Measurements from ENCODE around the gene SUSD6. TPM values are rescaled to one million over a fixed set of nuclear protein-coding genes. Genes with fewer than 3 reads are reported as not detected.
A peak's percentile ranks its signal among the peaks of the same experiment; 100 is the strongest.

SUSD6 gene
- total RNA-seq, 2 experiments from 2014 or later, result 23.1 to 43.6 TPM

- H3K4me3 ChIP-seq (ENCODE audit: low read depth, low read length, poor library complexity, severe bottlenecking), result no peak overlapping the region
- BruUV-seq (replicated peaks), result no TSS peak
- H3K4me2 ChIP-seq (ENCODE audit: low read length), result no peak overlapping the region
- no peak overlapping the region for H2AFZ ChIP-seq (ENCODE audit: low read length)
- H3K27ac ChIP-seq (ENCODE audit: low read depth, low read length, poor library complexity, severe bottlenecking), result no peak overlapping the region
- intact Hi-C loops (cut with micrococcal nuclease; ENCODE audit: unreplicated experiment), result no loop called here
- POLR2A ChIA-PET, result interaction anchor here (1.4 kb wide), 1 partner anchor 100 kb away, joined by 3 read pairs; no protein-coding TSS in a partner anchor
- no peaks in the 10 kb centered on the region for H3K9me3 ChIP-seq (ENCODE audit: low read length)
- H3K36me3 ChIP-seq (ENCODE audit: insufficient read depth, low read length), result no peaks in the 10 kb centered on the region
- H3K4me1 ChIP-seq (ENCODE audit: insufficient read depth, low read length, poor library complexity, severe bottlenecking), result peaks cover 32% of the 10 kb centered on the region
- no peak for TF ChIP-seq EZH2phosphoT487 (IDR thresholded peaks at IDR 0.05; ENCODE audit: borderline replicate concordance, low read depth, low read length)
- no peaks in the 10 kb centered on the region for H4K20me1 ChIP-seq (ENCODE audit: insufficient read depth, low read length)
- H3K9me2 ChIP-seq (ENCODE audit: insufficient read depth, low read length), result no peaks in the 10 kb centered on the region
- peaks cover 6% of the 10 kb centered on the region; the same call in 1 of the 2 replicates for H3K79me2 ChIP-seq (ENCODE audit: insufficient read depth, low read depth, low read length)
- CTCF ChIA-PET (ENCODE audit: unreplicated experiment), result interaction anchor here (1.0 to 1.4 kb wide), 2 partner anchors 21 to 121 kb away, joined by 3 read pairs; no protein-coding TSS in a partner anchor
- no peak for DNase-seq (ENCODE audit: low spot score)
Observed at GRCh38 chr14:69606258-69607184, 4.9 kb upstream of the SUSD6 start.

GRCh38 chr14:69610020-69610873 lies 1.1 kb upstream of the SUSD6 start:
- Histone ChIP-seq H3K9me3 (ENCODE audit: low read length) (no peaks in the 10 kb centered on the region), H4K20me1 (ENCODE audit: insufficient read depth, low read length) (no peaks in the 10 kb centered on the region; the same call in 1 of the 2 replicates), H3K36me3 (ENCODE audit: insufficient read depth, low read length) (peaks cover 19% of the 10 kb centered on the region; the same call in 1 of the 2 replicates), H3K9me2 (ENCODE audit: insufficient read depth, low read length) (no peaks in the 10 kb centered on the region), H2AFZ (ENCODE audit: low read length) (peak overlapping the region; percentile 77), H3K79me2 (ENCODE audit: insufficient read depth, low read depth, low read length) (peaks cover 30% of the 10 kb centered on the region), H3K4me3 (ENCODE audit: low read depth, low read length, poor library complexity, severe bottlenecking) (peak overlapping the region; percentile 69), H3K4me2 (ENCODE audit: low read length) (peak overlapping the region; percentile 95), H3K4me1 (ENCODE audit: insufficient read depth, low read length, poor library complexity, severe bottlenecking) (peaks cover 53% of the 10 kb centered on the region), H3K27ac (ENCODE audit: low read depth, low read length, poor library complexity, severe bottlenecking) (peak overlapping the region; percentile 92)
- TF ChIP-seq EZH2phosphoT487 (IDR thresholded peaks at IDR 0.05; ENCODE audit: borderline replicate concordance, low read depth, low read length) (no peak), CTCF (conservative IDR thresholded peaks at IDR 0.05; ENCODE audit: low read length) (no peak)
- BruUV-seq (replicated peaks), result no TSS peak
- DNase-seq (ENCODE audit: low spot score), result peak; percentile 49
- POLR2A ChIA-PET, result interaction anchor here (0.6 to 1.2 kb wide), 4 partner anchors 13 to 54 kb away, joined by 3 to 5 read pairs (median 3); no protein-coding TSS in a partner anchor
- CTCF ChIA-PET (ENCODE audit: unreplicated experiment), result no interaction called here
- intact Hi-C loops (cut with micrococcal nuclease; ENCODE audit: unreplicated experiment), result loop anchor here (5.0 to 10.0 kb wide), 5 partner anchors 157 to 1195 kb away; partner anchors contain the start of genes MAP3K9, SRSF5, TTC9 and ZFP36L1

GRCh38 chr14:69610874-69611171 lies 573 bp upstream of the SUSD6 start:
- Histone ChIP-seq H3K9me3 (ENCODE audit: low read length) (no peaks in the 10 kb centered on the region), H3K79me2 (ENCODE audit: insufficient read depth, low read depth, low read length) (peaks cover 34% of the 10 kb centered on the region), H2AFZ (ENCODE audit: low read length) (peak overlapping the region; percentile 77; the same call in 1 of the 2 replicates), H3K27ac (ENCODE audit: low read depth, low read length, poor library complexity, severe bottlenecking) (peak overlapping the region; percentile 92), H3K4me2 (ENCODE audit: low read length) (peak overlapping the region; percentile 95), H4K20me1 (ENCODE audit: insufficient read depth, low read length) (peaks cover under 1% of the 10 kb centered on the region; the same call in 1 of the 2 replicates), H3K4me1 (ENCODE audit: insufficient read depth, low read length, poor library complexity, severe bottlenecking) (peaks cover 58% of the 10 kb centered on the region), H3K36me3 (ENCODE audit: insufficient read depth, low read length) (peaks cover 20% of the 10 kb centered on the region; the same call in 1 of the 2 replicates), H3K9me2 (ENCODE audit: insufficient read depth, low read length) (no peaks in the 10 kb centered on the region), H3K4me3 (ENCODE audit: low read depth, low read length, poor library complexity, severe bottlenecking) (peak overlapping the region; percentile 69)
- intact Hi-C loops (cut with micrococcal nuclease; ENCODE audit: unreplicated experiment), result loop anchor here (5.0 to 10.0 kb wide), 5 partner anchors 156 to 1194 kb away; partner anchors contain the start of genes MAP3K9, SRSF5, TTC9 and ZFP36L1
- no TSS peak for BruUV-seq (replicated peaks)
- POLR2A ChIA-PET, result interaction anchor here (0.6 to 1.5 kb wide), 10 partner anchors 14 to 477 kb away, joined by 3 to 11 read pairs (median 4); no protein-coding TSS in a partner anchor
- CTCF ChIA-PET (ENCODE audit: unreplicated experiment), result interaction anchor here (0.6 kb wide), 1 partner anchor 27 kb away, joined by 5 read pairs; no protein-coding TSS in a partner anchor
- TF ChIP-seq CTCF (conservative IDR thresholded peaks at IDR 0.05; ENCODE audit: low read length), result no peak
- TF ChIP-seq EZH2phosphoT487 (IDR thresholded peaks at IDR 0.05; ENCODE audit: borderline replicate concordance, low read depth, low read length), result no peak
- no peak for DNase-seq (ENCODE audit: low spot score)
